Neuronal stem cell (in vitro differentiated cells): Measurements from ENCODE around the gene TMCC2.
"Not testable (repeated sequence)": the region's sequence is repeated elsewhere in the genome, so short reads cannot be mapped to it uniquely, and the experiment has no call there.

Experiments used
- DNase-seq: peaks from one replicate; pipeline ENCODE4 v3.0.0-alpha.2; 2013; ENCODE audit warnings: low spot score
- H2AFZ ChIP-seq: one replicate; pipeline ENCODE4 v1.6.1; 2013; ENCODE audit warnings: mild to moderate bottlenecking, low read length, inconsistent platforms
- H2AK5ac ChIP-seq: 2 replicates; pipeline ENCODE4 v1.6.1; 2013; ENCODE audit warnings: low read depth, mild to moderate bottlenecking, inconsistent platforms, low read length, moderate library complexity, mixed read lengths
- H2BK120ac ChIP-seq: 2 replicates; pipeline ENCODE4 v1.6.1; 2013; ENCODE audit warnings: low read depth, mild to moderate bottlenecking, inconsistent platforms, low read length, moderate library complexity, mixed read lengths
- H2BK12ac ChIP-seq: one replicate; pipeline ENCODE4 v1.6.1; 2013; ENCODE audit warnings: low read length, inconsistent platforms
- H2BK15ac ChIP-seq: 2 replicates; pipeline ENCODE4 v1.6.1; 2013; ENCODE audit warnings: mild to moderate bottlenecking, low read length, inconsistent platforms, mixed read lengths
- H2BK5ac ChIP-seq: one replicate; pipeline ENCODE4 v1.6.1; 2013; ENCODE audit warnings: inconsistent platforms, mild to moderate bottlenecking, low read length, moderate library complexity
- H3K14ac ChIP-seq: one replicate; pipeline ENCODE4 v1.6.1; 2013; ENCODE audit warnings: low read length, inconsistent platforms
- H3K18ac ChIP-seq: 2 replicates; pipeline ENCODE4 v1.6.1; 2013; ENCODE audit warnings: low read length, inconsistent platforms
- H3K23ac ChIP-seq: 2 replicates; pipeline ENCODE4 v1.6.1; 2013; ENCODE audit warnings: low read depth, mild to moderate bottlenecking, mixed read lengths, low read length, inconsistent platforms; ENCODE audit not compliant: poor library complexity
- H3K27ac ChIP-seq: replicated peaks from 3 replicates; pipeline ENCODE4 v1.5.1; 2013; ENCODE audit warnings: low read length, inconsistent platforms
- H3K27me3 ChIP-seq, 3 experiments: 2 replicates each; pipeline ENCODE4 v1.6.1; 2013; ENCODE audit warnings: low read length in 3 of 3, mild to moderate bottlenecking in 2 of 3, inconsistent platforms in 1 of 3, low read depth in 1 of 3, mixed read lengths in 1 of 3, moderate library complexity in 1 of 3; ENCODE audit not compliant: control insufficient read depth in 3 of 3, insufficient read depth in 3 of 3
- H3K36me3 ChIP-seq, 2 donors: replicated peaks in 1 of 2; 2 replicates each; pipeline ENCODE4 v1.6.1; 2013; ENCODE audit warnings: low read length in 2 of 2; ENCODE audit not compliant: control insufficient read depth in 2 of 2, insufficient read depth in 2 of 2
- H3K4ac ChIP-seq: 2 replicates; pipeline ENCODE4 v1.6.1; 2013; ENCODE audit warnings: inconsistent platforms, mild to moderate bottlenecking, low read length, moderate library complexity
- H3K4me1 ChIP-seq, 2 donors: 1 replicate in 1 of 2; 2 replicates in 1 of 2; pipeline ENCODE4 v1.6.1; 2013; ENCODE audit warnings: low read length in 2 of 2, low read depth in 1 of 2; ENCODE audit not compliant: control insufficient read depth in 2 of 2, insufficient read depth in 1 of 2
- H3K4me2 ChIP-seq: one replicate; pipeline ENCODE4 v1.6.1; 2013; ENCODE audit warnings: mild to moderate bottlenecking, low read length, inconsistent platforms; ENCODE audit not compliant: insufficient read depth, poor library complexity, severe bottlenecking
- H3K4me3 ChIP-seq, 2 donors: 2 replicates each; pipeline ENCODE4 v1.5.1; 2013; ENCODE audit warnings: low read length in 2 of 2, mild to moderate bottlenecking in 2 of 2, inconsistent platforms in 1 of 2, moderate library complexity in 1 of 2
- H3K79me1 ChIP-seq: one replicate; pipeline ENCODE4 v1.6.1; 2013; ENCODE audit warnings: low read depth, mild to moderate bottlenecking, inconsistent platforms, low read length, moderate library complexity
- H3K9ac ChIP-seq: one replicate; pipeline ENCODE4 v1.6.1; 2013; ENCODE audit warnings: mild to moderate bottlenecking, low read depth, low read length, inconsistent platforms; ENCODE audit not compliant: poor library complexity
- H3K9me3 ChIP-seq, 2 donors: replicated peaks in 1 of 2; 2 replicates each; pipeline versions ENCODE3 to v1.6.1; 2013; ENCODE audit warnings: low read length in 2 of 2, mild to moderate bottlenecking in 2 of 2, inconsistent platforms in 1 of 2, low read depth in 1 of 2, mixed read lengths in 1 of 2, moderate library complexity in 1 of 2; ENCODE audit not compliant: control insufficient read depth in 2 of 2, insufficient read depth in 1 of 2
- H4K8ac ChIP-seq: one replicate; pipeline ENCODE4 v1.6.1; 2013; ENCODE audit warnings: low read depth, mild to moderate bottlenecking, inconsistent platforms, low read length, moderate library complexity
- H4K91ac ChIP-seq: one replicate; pipeline ENCODE4 v1.6.1; 2013; ENCODE audit warnings: low read length, low read depth, mild to moderate bottlenecking, inconsistent platforms; ENCODE audit not compliant: poor library complexity
- WGBS, 2 donors: extraction: QIAGEN DNeasy Blood & Tissue Kit; methylation state at CpG; one replicate each; pipeline ENCODE4 v1.1.7; 2013; ENCODE audit warnings: missing lambda C conversion rate in 2 of 2, mixed read lengths in 1 of 2; ENCODE audit not compliant: insufficient read length in 2 of 2, insufficient replicate concordance in 1 of 2; ENCODE audit errors: extremely low coverage in 2 of 2; 5-methylcytosine and 5-hydroxymethylcytosine counted together

The TMCC2 gene

GRCh38 chr1:205276689-205277065 is 48.9 kb downstream of the TMCC2 start:
- Histone ChIP-seq H2BK5ac (peak overlapping the region; percentile 44), H3K4me2 (no peak overlapping the region), H3K4ac (peak overlapping the region; percentile 6), H3K14ac (peak overlapping the region; percentile 59), H2AK5ac (peak overlapping the region; percentile 96), H4K91ac (peak overlapping the region; percentile 56), H3K18ac (peak overlapping the region; percentile 85), H3K27ac (no peak overlapping the region), H2BK15ac (peak overlapping the region; percentile 87), H3K27me3 (no peaks in the 10 kb centered on the region), H3K4me3 (no peak overlapping the region), H4K8ac (no peak overlapping the region), H3K79me1 (peaks cover 2% of the 10 kb centered on the region), H3K23ac (no peak overlapping the region), H3K36me3 (peaks cover 4 to 7% of the 10 kb centered on the region in 2 donors), H2BK120ac (peak overlapping the region; percentile 90), H3K9me3 (no peaks in the 10 kb centered on the region), H3K9ac (no peak overlapping the region), H3K4me1 (peaks cover 23 to 27% of the 10 kb centered on the region in 2 donors), H2AFZ (no peak overlapping the region), H2BK12ac (peak overlapping the region; percentile 91)
- WGBS, 2 donors, result no CpG with 5 or more reads among the region's 8 CpGs
- DNase-seq, result no peak

DNA sequence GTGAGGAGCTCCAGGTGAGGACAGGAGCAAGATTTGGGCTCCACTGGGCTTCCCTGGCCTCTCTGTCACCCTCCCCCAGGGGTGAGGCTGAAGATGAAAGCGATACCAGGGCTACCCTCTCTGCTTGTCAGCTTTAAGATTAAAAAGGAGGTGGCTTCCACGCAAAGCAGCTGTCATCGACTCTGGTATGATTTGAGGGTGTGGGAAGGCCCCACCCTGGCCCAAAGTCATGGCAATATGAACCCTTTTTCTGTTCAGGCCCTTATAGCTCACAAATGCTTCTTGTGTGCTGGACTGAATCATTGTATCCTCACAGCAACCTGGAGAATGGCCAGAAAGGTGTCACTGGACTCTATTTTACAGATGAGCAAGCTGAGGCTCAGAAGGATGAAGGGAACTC is 52.2 kb downstream of the TMCC2 start:
- H3K79me1 ChIP-seq, result peaks cover 2% of the 10 kb centered on the region
- no peak overlapping the region for H3K4me3 ChIP-seq
- no peak overlapping the region for H2AK5ac ChIP-seq
- no peak overlapping the region for H3K14ac ChIP-seq
- no peak overlapping the region for H2AFZ ChIP-seq
- H2BK15ac ChIP-seq, result no peak overlapping the region
- H3K27ac ChIP-seq, result no peak overlapping the region
- no CpG with 5 or more reads among the region's 3 CpGs for WGBS, 2 donors
- H3K27me3 ChIP-seq, result no peaks in the 10 kb centered on the region
- H3K36me3 ChIP-seq, result no peaks in the 10 kb centered on the region
- H3K4me1 ChIP-seq, result peaks cover 19 to 21% of the 10 kb centered on the region in 2 donors
- no peak overlapping the region for H3K9ac ChIP-seq
- no peak overlapping the region for H3K4ac ChIP-seq
- H3K4me2 ChIP-seq, result no peak overlapping the region
- H3K9me3 ChIP-seq, result no peaks in the 10 kb centered on the region
- H4K8ac ChIP-seq, result no peak overlapping the region
- H2BK120ac ChIP-seq, result no peak overlapping the region
- H3K18ac ChIP-seq, result no peak overlapping the region
- H4K91ac ChIP-seq, result no peak overlapping the region
- no peak overlapping the region for H2BK5ac ChIP-seq
- DNase-seq, result no peak
- no peak overlapping the region for H3K23ac ChIP-seq
- H2BK12ac ChIP-seq, result no peak overlapping the region

DNA sequence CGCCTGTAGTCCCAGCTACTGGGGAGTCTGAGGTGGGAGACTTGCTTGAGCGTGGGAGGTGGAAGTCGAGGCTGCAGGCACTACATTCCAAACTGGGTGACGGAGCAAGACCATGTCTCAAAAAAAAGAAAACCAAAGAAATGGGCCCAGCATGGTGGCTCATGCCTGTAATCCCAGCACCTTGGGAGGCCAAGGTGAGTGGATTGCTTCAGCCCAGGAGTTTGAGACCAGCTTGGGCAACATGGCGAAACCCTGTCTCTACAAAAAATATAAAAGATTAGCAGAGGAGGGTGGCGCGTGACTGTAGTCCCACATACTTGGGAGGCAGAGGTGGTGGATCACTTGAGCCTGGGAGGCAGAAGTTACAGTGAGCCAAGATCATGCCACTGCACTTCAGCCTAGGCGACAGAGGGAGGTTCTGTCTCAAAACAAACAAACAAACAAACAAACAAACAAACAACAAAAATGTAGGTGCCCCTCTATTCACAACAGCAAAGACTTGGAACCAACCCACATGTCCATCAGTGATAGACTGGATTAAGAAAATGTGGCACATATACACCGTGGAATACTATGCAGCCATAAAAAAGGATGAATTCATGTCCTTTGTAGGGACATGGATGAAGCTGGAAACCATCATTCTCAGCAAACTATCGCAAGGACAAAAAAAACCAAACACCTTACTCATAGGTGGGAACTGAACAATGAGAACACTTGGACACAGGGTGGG is 53.1 kb downstream of the TMCC2 start:
- H2AK5ac ChIP-seq, result peak overlapping the region; percentile 3
- not testable (repeated sequence) for H3K18ac ChIP-seq, H3K4ac ChIP-seq, H2BK120ac ChIP-seq, H3K9ac ChIP-seq, H3K79me1 ChIP-seq, H3K27ac ChIP-seq, H2BK15ac ChIP-seq, H3K27me3 ChIP-seq, DNase-seq, H3K4me3 ChIP-seq, H2BK12ac ChIP-seq, H3K9me3 ChIP-seq, H4K91ac ChIP-seq, H3K36me3 ChIP-seq, H4K8ac ChIP-seq, H2BK5ac ChIP-seq, H2AFZ ChIP-seq, H3K4me2 ChIP-seq, H3K14ac ChIP-seq, H3K23ac ChIP-seq
- H3K4me1 ChIP-seq, result peaks cover 24 to 26% of the 10 kb centered on the region in 2 donors
- no CpG with 5 or more reads among the region's 10 CpGs for WGBS, 2 donors

DNA sequence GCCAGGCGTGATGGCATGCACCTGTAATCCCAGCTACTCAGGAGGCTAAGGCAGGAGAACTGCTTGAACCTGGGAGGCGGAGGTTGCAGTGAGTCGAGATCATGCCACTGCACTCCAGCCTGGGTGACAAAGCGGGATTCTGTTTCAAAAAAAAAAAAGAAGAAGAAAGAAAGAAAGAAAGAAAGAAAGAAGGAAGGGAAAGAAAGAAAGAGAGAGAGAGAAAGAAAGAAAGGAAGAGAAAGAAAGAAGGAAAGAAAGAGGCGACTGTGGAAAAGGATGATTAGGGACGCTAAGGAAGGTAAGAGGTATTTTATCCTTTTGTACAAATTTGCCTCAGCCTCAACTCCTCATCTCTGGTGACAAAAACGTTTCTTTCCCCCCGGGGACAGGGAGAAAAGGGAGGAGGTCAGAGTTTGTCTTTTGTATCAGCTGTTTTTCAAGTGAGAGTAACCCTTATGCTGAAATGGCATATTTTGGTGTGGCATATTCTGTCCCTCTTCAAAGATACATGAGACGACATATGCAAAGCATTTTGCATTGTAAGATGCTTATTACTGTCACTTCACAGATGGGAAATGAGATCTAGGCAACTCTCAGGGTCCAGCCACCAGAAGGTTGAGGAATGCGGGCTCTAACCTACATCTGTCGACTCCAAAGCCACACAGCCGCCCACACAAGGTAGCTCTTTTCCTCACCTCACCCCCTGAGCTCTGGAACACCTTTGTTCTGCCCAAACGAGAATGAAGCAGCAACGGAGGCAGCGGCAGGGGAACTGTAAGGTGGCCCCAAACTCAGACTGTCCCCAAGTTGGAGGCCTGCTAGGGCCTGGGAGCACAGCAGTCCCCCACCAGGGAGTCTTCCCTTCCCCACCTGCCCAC is 55.8 kb downstream of the TMCC2 start:
- Histone ChIP-seq H2AK5ac (peak overlapping the region; percentile 99), H4K91ac (peak overlapping the region; percentile 80), H3K9me3 (no peaks in the 10 kb centered on the region), H3K9ac (peak overlapping the region; percentile 73), H3K36me3 (no peaks in the 10 kb centered on the region), H3K4me3 (no peak overlapping the region), H3K23ac (no peak overlapping the region), H2BK12ac (peak overlapping the region; percentile 77), H3K79me1 (no peaks in the 10 kb centered on the region), H3K4ac (no peak overlapping the region), H3K4me1 (peaks cover 43 to 50% of the 10 kb centered on the region in 2 donors), H3K18ac (peak overlapping the region; percentile 99), H2BK120ac (peak overlapping the region; percentile 100), H3K14ac (peak overlapping the region; percentile 50), H2BK15ac (peak overlapping the region; percentile 94), H3K27me3 (no peaks in the 10 kb centered on the region), H4K8ac (peak overlapping the region; percentile 68), H3K4me2 (no peak overlapping the region), H2BK5ac (peak overlapping the region; percentile 97), H2AFZ (peak overlapping the region; percentile 11), H3K27ac (peak overlapping the region; percentile 94)
- no peak for DNase-seq
- WGBS, 2 donors, result no CpG with 5 or more reads among the region's 15 CpGs
